HG03460 (cell line): ENCODE data around the gene SLC25A25.
A peak's percentile ranks its signal among the peaks of the same experiment; 100 is the strongest.
"Not testable (repeated sequence)": the region's sequence is repeated elsewhere in the genome, so short reads cannot be mapped to it uniquely, and the experiment has no call there.

Source experiments
- ATAC-seq: cut with Tn5 transposase; IDR thresholded peaks from one replicate; pipeline ENCODE4 v1.9.1; 2021; ENCODE audit not compliant: unreplicated experiment

The SLC25A25 gene

DNA sequence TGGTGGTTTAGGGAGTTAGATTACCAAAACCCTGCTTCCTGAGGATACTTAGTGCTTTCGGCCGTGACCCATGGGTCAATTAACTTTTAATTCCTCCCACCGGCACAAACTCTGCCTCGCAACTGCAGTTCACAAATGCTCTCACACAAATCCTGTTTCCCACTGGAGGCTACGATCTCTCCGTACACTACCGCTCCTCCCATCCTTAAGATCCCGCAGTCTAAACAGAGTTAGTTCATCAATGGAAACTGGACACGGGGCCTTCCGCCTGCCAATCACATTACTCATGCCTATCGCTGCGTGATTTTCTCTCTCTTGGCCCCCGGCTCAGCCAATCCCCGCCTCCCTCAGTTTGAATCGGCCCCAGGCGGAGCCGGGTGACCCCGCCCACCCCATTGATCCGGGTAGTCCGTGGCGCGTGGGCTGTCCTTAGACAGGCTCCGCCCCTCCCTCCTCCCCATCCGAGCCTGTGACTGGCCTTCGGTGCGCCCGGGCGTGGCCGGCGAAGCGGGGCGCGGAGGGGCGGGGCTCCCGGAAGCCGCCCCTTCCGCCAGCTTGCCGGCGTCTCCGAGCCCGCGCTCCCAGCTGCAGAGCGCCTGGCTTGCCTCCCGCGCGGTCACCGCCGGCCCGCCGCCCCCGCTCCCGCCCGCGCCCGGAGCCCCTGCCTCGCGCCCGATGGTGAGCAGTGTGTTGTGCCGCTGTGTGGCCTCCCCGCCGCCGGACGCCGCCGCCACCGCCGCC is at the start of gene SLC25A25:
Gene SLC25A25 (plus strand): TSS at position 588 of the 741 bp plus-strand sequence. CDS start 88 bp downstream, at position 676.
- ATAC-seq = peak; percentile 63

DNA sequence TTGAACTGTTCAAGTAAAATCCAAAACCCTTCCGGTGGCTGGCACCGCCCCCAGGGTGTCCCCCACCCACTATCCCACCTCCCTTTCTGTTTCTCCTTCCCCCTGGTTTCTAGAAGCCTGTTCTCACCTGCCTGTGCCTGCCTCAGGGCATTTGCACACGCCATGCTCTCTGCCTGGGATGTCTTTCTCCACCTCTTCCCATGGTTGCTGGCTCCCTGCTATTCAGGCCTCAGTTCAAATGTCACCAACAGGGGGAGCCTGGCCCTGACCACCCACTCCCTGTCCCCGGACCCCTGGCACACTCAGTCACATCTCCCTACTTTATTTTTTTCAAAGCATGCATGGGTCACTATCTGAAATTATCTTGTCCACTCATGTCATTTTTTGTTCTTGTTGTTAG is 47.3 kb upstream of the SLC25A25 start:
- ATAC-seq = no peak

DNA sequence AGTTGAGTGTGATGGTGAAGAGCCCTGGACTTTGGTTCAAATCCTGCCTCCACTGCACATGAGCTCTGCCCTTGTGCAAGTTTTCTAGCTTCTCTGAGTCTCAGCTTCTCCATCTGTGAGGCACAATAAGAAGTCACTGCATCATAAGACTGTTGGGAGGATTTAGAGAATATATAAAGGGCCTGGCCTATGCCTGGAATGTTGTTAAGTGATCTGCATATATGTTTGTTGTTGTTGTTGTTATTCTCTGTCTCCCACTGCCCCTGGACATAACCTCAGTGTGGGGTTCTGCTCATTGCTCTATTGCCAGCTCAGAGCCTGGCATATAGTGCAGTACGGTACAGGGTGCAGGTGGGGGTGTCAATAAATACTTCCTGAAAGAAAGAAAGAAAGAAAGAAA is 46.9 kb upstream of the SLC25A25 start:
- no peak for ATAC-seq

DNA sequence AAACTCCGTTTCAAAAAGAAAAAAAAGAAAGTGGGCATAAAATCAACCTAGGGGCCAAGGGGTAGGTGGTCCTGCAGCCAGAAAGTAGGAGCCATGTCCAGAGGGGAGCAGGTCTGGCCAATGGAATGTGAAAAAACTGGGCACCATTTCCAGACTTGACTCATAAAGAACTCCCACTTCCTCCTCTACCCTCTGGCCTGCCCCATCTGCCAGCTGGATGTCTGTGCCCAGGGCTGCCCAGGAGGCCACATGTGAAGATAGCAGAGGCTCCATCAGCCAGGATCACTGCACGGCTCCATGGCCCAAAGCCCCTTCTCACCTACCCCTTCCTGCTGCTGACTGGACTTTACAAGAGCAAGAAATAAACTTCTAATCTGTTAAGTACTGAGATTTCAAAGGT is 45.1 kb upstream of the SLC25A25 start:
- ATAC-seq = no peak

DNA sequence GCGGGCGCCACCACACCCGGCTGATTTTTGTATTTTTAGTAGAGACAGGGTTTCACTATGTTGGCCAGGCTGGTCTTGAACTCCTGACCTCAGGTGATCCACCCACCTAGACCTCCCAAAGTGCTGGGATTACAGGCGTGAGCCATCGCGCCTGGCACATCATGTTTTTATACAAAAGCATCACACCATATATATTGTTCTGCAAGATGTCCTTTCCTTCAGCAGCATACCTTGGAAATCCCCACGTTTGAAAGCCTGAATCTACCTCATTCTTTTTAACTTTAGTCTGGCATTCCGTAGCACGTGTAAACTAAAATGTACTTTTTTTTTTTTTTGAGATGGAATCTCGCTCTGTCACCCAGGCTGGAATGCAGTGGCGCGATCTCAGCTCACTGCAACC is 44.4 kb upstream of the SLC25A25 start:
- ATAC-seq = not testable (repeated sequence)

GRCh38 chr9:128024761-128025308 is 43.2 kb upstream of the SLC25A25 start:
- no peak for ATAC-seq

DNA sequence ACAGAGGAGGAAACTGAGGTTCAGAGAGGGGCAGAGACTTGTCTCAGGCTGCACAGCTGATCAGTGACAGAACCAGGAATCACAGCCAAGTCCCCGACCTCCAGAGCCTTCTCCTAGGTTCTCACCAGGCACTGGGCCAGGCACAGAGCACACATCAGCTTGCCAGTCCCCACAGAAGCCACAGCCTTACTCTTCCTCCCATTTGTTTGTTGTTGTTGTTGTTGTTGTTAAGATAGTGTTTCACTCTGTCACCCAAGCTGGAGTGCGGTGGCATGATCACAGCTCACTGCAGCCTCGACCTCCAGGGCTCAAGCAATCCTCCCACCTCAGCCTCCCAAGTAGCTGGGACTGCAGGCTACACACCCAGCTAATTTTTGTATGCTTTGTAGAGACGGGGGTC is 42.3 kb upstream of the SLC25A25 start:
- ATAC-seq = no peak

DNA sequence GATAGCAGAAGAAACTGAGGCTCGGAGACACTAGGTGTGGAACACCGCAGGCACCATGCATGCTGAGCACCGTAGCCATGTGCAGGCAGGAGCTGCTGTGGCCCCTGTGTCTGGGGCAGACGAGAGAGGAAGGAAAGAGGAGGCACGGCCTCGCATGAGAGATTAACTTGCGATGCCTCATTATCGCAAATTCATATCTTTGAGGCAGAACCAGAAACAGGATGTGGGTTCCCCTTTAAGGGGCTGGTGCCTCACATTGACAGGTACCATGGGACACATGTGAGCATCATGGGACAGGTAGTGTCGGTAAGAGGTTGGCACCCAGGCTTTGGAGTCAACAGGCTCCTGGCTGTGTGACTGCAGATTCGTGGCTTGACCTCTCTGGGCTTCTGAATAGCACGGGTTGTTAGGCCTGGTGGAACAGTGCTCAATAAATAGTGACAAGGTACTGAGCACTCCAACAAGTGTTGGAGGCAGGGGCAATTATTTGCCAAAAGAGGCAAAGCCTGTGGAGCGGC is 41.7 kb upstream of the SLC25A25 start:
- peak; percentile 51 for ATAC-seq

- ATAC-seq = peak; percentile 13
These were observed 41.1 kb upstream of the SLC25A25 start for GRCh38 chr9:128026773-128027541.

- no peak for ATAC-seq
These were observed 40.3 kb upstream of the SLC25A25 start for GRCh38 chr9:128027705-128028104.

GRCh38 chr9:128033609-128034008 is 34.4 kb upstream of the SLC25A25 start:
- no peak for ATAC-seq

DNA sequence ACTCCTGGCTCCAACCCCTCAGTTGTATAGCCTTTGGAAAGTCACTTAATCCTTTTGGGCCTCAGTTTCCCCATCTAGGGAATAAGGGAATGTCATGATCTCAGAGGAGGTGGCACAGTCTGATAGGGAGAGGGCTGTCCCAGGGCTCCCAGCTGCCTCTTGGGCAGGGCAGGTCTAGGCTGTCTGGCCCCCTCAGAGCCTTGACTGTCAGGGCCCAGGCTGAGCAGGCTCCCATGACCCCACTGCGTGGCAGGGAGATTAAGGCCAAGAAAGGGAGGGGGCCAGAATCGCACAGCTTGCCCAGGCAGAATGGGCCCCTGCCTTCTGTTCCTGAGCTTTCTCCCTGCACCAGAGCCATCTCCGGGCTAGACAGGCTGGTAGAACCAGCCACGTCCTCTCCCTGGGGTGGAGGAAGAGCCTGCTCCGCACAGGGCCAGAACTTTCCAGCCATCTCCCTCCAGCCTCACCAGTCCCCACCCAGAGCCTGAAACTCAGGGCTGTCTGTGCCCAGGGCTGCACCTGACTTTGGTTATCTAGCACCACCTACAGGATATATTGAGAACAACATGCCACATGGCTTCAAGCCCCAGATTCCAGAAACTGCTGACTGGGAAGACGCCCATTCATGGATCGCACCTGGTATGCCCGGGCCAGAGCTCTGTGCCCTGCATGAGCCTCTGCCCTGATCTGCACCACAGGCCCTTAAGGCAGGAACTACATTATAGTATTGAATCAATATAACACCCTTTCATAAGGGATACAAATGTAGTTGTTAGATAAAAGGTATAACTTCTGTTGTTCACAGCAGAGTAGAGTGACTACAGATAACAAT is 33.0 kb upstream of the SLC25A25 start:
- ATAC-seq = no peak

GRCh38 chr9:128036522-128036921 is 31.5 kb upstream of the SLC25A25 start:
- not testable (repeated sequence) for ATAC-seq

DNA sequence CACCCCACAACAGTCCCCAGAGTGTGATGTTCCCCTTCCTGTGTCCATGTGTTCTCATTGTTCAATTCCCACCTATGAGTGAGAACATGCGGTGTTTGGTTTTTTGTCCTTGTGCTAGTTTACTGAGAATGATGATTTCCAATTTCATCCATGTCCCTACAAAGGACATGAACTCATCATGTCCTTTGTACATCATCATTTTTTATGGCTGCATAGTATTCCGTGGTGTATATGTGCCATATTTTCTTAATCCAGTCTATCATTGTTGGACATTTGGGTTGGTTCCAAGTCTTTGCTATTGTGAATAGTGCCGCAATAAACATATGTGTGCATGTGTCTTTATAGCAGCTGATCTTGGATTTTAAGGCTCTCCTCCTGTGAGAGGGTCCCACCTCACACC is 27.2 kb upstream of the SLC25A25 start:
- not testable (repeated sequence) for ATAC-seq

DNA sequence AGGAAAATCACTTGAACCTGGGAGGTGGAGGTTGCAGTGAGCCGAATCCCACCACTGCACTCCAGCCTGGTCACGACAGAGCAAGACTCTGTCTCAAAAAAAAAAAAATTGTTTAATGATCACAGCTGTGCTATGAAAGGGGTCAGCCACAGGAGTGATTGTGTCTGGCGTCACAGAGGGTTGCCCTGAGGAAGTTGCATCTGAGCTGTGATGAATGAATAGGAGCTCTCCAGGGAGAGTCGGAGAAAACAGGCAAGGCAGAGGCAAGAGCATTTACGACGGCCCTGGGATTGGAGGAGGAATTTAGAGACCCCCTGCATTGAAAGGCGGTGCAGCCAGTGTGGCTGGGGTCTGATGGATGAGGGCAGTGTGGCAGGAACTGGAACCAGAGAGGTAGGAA is 26.0 kb upstream of the SLC25A25 start:
- no peak for ATAC-seq

GRCh38 chr9:128043467-128043868 is 24.6 kb upstream of the SLC25A25 start:
- no peak for ATAC-seq

DNA sequence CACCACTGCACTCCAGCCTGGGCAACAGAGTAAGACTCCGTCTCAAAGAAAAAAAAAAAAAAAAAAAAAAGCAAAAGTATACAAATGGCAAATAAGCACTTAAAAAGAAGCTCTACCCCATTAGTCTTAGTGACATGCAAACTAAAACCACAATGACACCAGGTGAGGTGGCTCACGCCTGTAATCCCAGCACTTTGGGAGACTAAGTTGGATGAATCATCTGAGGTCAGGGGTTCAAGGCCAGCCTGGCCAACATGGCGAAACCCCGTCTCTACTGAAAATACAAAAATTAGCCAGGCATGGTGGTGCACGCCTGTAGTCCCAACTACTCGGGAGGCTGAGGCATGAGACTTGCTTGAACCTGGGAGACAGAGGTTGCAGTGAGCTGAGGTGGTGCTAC is 22.6 kb upstream of the SLC25A25 start:
- ATAC-seq = not testable (repeated sequence)

- ATAC-seq = no peak
These were observed 22.2 kb upstream of the SLC25A25 start for GRCh38 chr9:128045831-128046230.

DNA sequence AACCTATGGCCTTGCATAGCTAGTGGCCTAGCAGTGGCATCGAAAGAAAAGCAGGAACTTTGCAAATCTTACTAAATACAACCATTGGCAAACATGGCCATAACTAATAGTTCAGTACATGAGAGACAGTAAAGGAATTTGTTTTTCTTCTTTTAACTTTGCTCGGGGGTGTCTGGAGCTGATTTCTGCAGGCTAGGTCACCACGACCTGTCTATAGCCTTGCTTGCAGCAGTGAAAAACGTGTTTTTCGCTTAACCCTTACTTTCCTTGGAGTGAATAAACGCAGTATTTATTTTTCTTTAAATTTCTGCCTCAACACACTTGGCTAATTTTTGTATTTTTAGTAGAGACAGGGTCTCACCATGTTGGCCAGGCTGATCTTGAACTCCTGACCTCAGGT is 20.8 kb upstream of the SLC25A25 start:
- ATAC-seq = no peak

DNA sequence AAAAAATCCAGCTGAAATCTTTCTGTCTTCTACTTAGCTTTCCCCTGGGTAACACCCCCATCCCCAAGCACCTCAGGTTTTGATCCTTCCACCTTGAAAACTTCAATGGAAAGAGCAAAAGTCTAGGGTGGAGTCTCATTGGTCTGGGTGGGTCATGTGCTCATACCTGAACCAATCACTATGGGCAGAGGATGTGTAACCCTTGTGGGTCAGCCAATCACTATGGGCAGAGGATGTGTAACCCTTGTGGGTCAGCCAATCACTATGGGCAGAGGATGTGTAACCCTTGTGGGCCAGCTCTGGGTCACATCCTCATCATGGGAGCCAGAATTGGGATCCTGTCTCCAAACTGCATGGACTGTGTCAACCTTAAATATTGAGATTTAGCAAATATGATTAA is 19.4 kb upstream of the SLC25A25 start:
- ATAC-seq = no peak

DNA sequence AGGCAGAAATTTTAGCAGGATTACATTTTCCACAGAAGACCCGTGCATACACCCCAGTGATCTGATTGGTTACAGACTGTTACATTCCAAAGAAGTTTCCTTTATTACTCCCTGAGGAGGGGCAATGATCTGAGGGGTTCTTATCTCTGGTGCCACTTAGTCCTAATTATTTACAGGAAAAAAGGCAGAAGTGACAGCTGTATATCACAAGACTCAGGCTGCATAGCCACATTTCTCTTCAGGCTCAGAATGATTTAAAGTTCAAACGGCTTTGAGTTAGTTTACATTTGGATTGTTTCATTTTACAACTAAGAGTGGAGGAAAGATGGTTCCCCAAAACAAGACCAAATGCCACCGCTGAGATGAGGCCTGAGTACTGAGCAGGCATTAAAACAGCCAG is 18.2 kb upstream of the SLC25A25 start:
- no peak for ATAC-seq
